ENCODE measurements around the gene B9D1. TPM values are rescaled to one million over a fixed set of nuclear protein-coding genes. Genes with fewer than 3 reads are reported as not detected.

The B9D1 gene
- total RNA-seq, 1 experiment from 2014 or later: 19.0 TPM

DNA sequence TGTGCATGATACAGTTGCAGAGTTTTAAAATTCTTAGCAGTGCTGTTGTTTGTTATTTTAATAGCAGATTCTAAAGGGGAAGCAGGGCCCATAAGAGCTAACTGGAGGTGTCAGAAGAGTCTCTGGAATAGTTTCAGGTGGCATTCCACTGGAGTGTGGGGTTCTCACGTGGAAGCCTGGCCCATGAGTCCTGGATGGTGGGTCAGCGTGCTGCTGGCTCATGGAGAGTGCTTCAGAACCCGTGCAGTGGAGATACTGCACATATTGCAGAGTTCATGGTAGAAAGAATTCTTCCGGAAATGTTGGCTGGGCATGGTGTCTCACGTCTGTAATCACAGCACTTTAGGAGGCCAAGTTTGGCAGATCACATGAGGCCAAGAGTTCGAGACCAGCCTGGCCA, 43.9 kb downstream of the B9D1 start:
- in situ Hi-C loops (cut with HindIII; ENCODE audit: low pct_unique_long_range_greater_than_20kb, low sequenced_read_pairs): no loop called here
- DNase-seq (ENCODE audit: low read depth, low spot score): no peak

- DNase-seq (ENCODE audit: low read depth, low spot score): peak; percentile 79
- in situ Hi-C loops (cut with HindIII; ENCODE audit: low pct_unique_long_range_greater_than_20kb, low sequenced_read_pairs): no loop called here
Observed at GRCh38 chr17:19317359-19318095, 45.0 kb downstream of the B9D1 start.

DNA sequence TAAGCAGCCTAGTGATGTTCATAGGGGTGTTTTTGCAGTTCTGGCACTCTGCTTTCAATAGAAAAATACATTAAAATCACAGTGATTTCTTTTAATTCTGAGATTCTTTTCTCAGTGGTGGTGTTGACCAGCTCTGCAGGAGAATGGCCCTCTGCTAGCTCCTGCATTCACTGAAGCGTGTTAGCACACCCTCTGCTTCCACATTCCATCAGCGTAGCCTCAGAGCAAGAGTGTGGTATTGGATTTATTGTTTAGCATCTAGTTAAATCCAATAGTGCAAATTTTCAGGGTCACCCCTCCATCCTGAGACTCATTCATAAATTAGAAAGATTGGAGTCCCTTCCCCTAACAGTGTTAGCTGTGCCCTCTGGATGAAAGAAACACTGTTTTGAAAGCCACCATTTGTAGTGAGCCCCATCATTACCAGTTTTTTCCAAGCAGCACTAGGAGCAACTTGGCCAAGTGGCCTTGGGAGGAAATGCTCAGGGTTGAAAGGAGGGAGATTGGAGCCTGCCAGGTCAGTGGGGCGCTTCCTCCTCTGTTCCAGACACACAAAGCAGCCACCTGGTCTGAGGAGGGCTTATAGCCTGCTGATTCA, 45.7 kb downstream of the B9D1 start:
- in situ Hi-C loops (cut with HindIII; ENCODE audit: low pct_unique_long_range_greater_than_20kb, low sequenced_read_pairs): no loop called here
- DNase-seq (ENCODE audit: low read depth, low spot score): no peak

DNA sequence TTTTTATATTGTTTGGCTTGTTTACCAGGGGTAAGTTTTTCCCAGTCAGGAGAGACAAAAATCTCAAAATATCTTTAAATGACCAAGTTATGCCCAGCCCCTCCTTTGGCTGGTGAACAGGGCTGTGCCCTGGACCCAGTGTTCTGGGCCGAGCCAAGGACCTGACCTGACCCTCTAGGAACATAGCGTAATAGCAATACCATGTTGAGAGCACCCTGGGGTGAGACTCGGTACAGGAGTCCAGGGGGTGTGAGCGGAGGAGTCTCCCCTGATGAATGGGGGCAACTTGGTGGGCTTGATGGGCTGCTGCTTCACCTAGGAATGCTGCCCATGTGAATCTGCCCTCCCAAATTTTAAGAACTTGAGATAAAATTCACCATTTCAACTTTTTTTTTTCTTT, 47.4 kb downstream of the B9D1 start:
- DNase-seq (ENCODE audit: low read depth, low spot score): no peak
- in situ Hi-C loops (cut with HindIII; ENCODE audit: low pct_unique_long_range_greater_than_20kb, low sequenced_read_pairs): no loop called here

- in situ Hi-C loops (cut with HindIII; ENCODE audit: low pct_unique_long_range_greater_than_20kb, low sequenced_read_pairs): no loop called here
- DNase-seq (ENCODE audit: low read depth, low spot score): no peak
Observed at GRCh38 chr17:19313746-19314651, 48.5 kb downstream of the B9D1 start.

GRCh38 chr17:19313066-19313745, 49.3 kb downstream of the B9D1 start:
- in situ Hi-C loops (cut with HindIII; ENCODE audit: low pct_unique_long_range_greater_than_20kb, low sequenced_read_pairs): no loop called here

GRCh38 chr17:19312406-19312805, 50.1 kb downstream of the B9D1 start:
- no peak for DNase-seq (ENCODE audit: low read depth, low spot score)
- in situ Hi-C loops (cut with HindIII; ENCODE audit: low pct_unique_long_range_greater_than_20kb, low sequenced_read_pairs): no loop called here

More at GRCh38 chr17:19313066-19313745, 49.3 kb downstream of the B9D1 start:
- no peak for DNase-seq (ENCODE audit: low read depth, low spot score)

DNA sequence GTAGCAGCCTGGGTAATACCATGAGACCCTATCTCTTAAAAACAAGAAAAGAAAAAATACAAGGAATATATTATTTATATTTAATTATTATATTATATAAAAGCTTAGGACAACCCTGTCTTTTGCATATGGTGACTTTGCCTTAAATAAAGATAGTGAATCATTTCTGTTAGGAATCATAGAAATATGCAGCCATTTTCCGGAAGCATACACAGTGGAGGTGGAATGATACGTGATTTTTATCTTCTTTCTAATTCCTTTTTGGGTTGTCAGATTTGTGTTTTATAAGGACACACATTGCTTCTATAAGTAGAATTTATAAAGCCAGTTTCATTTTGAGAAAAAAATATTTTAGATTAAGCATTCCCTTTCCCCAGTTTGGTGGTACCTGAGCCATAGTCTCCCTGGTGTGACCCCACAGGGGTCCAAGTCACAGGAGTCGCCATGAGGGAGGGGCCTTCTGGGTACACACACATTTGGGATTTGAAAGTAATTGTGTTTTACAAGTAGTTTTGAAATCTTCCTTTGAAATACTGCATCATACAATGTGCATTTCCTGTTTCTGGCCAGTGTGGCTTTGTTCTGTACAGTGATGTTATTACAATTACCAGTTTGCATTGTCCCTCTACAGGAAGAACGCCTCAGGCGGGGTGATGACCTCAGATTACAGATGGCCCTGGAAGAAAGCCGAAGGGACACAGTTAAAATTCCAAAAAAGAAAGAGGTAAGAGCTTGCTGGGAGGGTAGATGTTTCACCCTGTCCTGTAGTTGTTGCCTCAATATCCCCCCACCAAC, 50.9 kb downstream of the B9D1 start:
- DNase-seq (ENCODE audit: low read depth, low spot score): no peak
- in situ Hi-C loops (cut with HindIII; ENCODE audit: low pct_unique_long_range_greater_than_20kb, low sequenced_read_pairs): no loop called here

DNA sequence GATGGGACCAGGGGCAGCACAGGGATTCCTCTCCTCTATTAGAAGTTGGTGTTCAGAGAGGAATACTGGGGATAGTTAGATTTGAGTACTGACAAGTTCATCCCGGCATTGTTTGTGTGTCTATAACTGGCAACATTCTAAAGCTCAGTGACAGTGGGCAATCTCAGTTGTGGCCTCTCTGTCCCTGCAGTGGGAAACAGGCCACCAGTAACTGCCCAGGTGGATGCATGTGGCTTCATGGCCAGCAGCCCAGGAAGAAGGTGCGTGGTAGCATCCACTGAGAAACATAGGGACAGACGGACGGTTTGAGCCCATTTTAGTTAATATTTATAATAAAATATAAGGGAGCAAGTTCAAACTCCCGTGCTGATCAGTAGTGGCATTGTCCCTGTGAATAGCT, 51.5 kb downstream of the B9D1 start:
- in situ Hi-C loops (cut with HindIII; ENCODE audit: low pct_unique_long_range_greater_than_20kb, low sequenced_read_pairs): no loop called here

GRCh38 chr17:19310151-19310550, 52.4 kb downstream of the B9D1 start:
- no peak for DNase-seq (ENCODE audit: low read depth, low spot score)
- in situ Hi-C loops (cut with HindIII; ENCODE audit: low pct_unique_long_range_greater_than_20kb, low sequenced_read_pairs): no loop called here

More for the DNA sequence above, 51.5 kb downstream of the B9D1 start:
- DNase-seq (ENCODE audit: low read depth, low spot score): no peak

DNA sequence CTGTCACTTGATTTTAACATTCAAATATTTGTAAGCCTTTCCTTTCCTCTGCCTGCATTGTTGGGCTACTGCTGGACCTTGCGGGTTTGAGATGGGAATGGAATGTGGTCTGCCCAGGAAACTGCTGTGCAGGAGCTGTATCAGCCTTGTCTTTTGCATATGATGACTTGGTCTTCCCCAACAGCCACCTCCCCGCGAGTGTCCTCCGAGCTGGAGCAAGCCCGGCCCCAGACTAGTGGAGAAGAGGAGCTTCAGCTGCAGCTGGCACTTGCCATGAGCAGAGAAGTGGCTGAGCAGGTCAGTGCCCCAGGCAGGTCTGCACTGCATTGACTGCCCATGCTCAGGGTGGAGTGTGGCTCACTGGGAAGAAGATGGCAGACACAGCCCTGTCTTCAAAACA, 52.8 kb downstream of the B9D1 start:
- in situ Hi-C loops (cut with HindIII; ENCODE audit: low pct_unique_long_range_greater_than_20kb, low sequenced_read_pairs): no loop called here
- DNase-seq (ENCODE audit: low read depth, low spot score): no peak

GRCh38 chr17:19308398-19308797, 54.1 kb downstream of the B9D1 start:
- in situ Hi-C loops (cut with HindIII; ENCODE audit: low pct_unique_long_range_greater_than_20kb, low sequenced_read_pairs): no loop called here
- DNase-seq (ENCODE audit: low read depth, low spot score): no peak

GRCh38 chr17:19307521-19307920, 55.0 kb downstream of the B9D1 start:
- in situ Hi-C loops (cut with HindIII; ENCODE audit: low pct_unique_long_range_greater_than_20kb, low sequenced_read_pairs): no loop called here
- DNase-seq (ENCODE audit: low read depth, low spot score): no peak

DNA sequence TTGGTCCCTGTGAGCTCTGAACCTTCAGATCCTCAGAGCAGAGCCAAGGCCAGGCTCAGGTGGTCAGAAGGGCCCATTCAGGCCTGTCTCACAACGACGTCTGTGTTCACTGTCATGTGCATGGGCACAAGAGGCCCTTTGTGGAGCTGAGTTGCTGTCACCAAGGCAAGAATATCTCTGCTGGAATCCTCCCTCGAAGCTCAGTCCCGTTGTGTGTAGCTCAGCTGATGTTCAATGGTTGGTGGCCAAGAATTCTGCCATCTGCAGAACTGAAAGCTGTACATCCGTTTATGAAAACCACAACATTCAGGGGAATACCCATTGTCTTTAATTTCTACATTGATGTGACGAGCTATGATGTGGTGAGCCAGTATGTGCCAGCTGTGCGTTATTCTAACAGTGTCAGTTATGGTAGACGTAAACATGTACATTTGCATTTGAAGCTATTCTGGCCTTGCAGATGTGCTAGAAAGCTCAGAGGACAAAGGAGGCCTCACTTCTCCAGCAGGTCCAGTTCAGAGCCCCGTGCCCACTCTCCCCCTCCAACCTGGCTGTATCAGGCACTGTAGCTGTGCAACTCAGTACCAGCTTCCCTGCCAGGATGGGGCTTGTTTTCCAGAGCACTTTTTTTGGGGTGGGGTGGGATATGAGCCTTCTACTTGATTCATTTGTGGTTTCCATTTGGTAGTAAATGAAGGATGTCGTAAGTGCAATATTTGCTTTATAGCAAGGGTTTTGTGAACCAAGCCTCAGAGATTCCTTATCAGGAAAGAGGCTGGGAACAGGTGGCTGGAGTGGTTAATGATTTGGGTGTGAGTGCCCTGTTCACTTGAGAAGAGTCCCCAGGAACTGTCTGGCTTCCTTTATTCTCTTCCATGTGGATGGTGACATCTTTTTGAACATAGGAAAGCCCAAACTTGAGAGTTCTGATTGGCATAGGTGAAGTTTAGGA, 56.1 kb downstream of the B9D1 start:
- in situ Hi-C loops (cut with HindIII; ENCODE audit: low pct_unique_long_range_greater_than_20kb, low sequenced_read_pairs): no loop called here
- DNase-seq (ENCODE audit: low read depth, low spot score): peak; percentile 95

- DNase-seq (ENCODE audit: low read depth, low spot score): no peak
- in situ Hi-C loops (cut with HindIII; ENCODE audit: low pct_unique_long_range_greater_than_20kb, low sequenced_read_pairs): no loop called here
Observed at GRCh38 chr17:19305761-19306159, 56.8 kb downstream of the B9D1 start.

- no peak for DNase-seq (ENCODE audit: low read depth, low spot score)
- in situ Hi-C loops (cut with HindIII; ENCODE audit: low pct_unique_long_range_greater_than_20kb, low sequenced_read_pairs): no loop called here
Observed at GRCh38 chr17:19305256-19305655, 57.3 kb downstream of the B9D1 start.

Measured in SK-MEL-5 (cell line).